GM18502 (cell line): ENCODE measurements around the gene STAG3.
"Not testable (repeated sequence)": the region's sequence is repeated elsewhere in the genome, so short reads cannot be mapped to it uniquely, and the experiment has no call there.

Experiments
- ATAC-seq: cut with Tn5 transposase; IDR thresholded peaks from one replicate; pipeline ENCODE4 v1.9.1; 2021; ENCODE audit warnings: mild to moderate bottlenecking; ENCODE audit not compliant: unreplicated experiment, poor library complexity

STAG3 gene

DNA sequence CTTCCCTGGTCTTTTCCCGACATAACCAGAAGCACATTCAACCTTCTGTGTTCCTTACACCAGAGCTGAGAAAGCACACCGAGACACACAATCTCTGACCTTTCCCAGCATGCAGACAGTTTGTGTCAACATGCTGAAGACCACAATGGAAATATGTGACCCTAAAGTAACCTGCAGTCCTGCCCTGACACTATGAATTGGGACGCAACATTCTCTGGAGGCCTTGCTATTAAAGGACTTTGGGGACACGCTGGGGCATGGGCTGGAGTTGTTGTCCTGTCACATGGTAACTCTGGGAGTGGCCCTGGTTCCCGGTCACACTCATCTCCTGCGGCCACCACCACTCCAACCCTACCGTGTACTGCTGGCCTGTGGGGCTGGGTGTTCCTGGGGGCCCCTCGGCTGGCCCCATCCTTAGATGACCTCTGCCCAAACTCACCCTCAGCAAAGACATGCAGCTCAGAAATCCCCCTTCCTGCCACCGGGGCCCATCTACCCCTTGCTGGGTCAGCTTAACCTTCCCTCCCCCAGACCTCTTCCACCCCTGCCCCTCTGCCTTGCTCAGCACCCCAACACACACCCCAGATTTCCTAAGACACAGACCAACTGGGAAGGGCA is 67.4 kb downstream of the STAG3 start:
- not testable (repeated sequence) for ATAC-seq

GRCh38 chr7:100246121-100246864 is 68.6 kb downstream of the STAG3 start:
- ATAC-seq = not testable (repeated sequence)

GRCh38 chr7:100246865-100247137 is 69.1 kb downstream of the STAG3 start:
- ATAC-seq = not testable (repeated sequence)

- no peak for ATAC-seq
Observed at GRCh38 chr7:100247152-100247757, 69.5 kb downstream of the STAG3 start.

- no peak for ATAC-seq
Observed at GRCh38 chr7:100248483-100248882, 70.8 kb downstream of the STAG3 start.

- no peak for ATAC-seq
Observed at GRCh38 chr7:100257017-100257416, 79.3 kb downstream of the STAG3 start.

GRCh38 chr7:100259984-100260383 is 82.3 kb downstream of the STAG3 start:
- not testable (repeated sequence) for ATAC-seq

DNA sequence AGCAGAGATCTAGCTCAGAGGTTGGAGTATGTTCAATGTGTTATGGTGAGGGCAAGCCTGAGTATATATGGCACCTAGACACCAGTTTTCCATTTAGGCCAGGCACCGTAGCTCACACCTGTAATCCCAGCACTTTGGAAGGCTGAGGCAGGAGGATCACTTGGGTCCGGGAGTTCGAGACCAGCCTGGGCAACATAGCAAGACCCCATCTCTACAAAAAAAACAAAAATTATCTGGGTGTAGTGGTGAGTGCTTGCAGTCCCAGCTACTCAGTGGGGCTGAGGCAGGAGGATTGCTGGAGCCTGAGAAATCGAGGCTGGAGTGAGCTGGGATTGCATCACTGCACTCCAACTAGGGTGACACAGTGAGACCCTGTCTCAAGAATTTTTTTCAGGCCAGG is 85.2 kb downstream of the STAG3 start:
- ATAC-seq = not testable (repeated sequence)
